HG03565 (cell line): ENCODE results near the gene STT3A.
"Not testable (repeated sequence)": the region's sequence is repeated elsewhere in the genome, so short reads cannot be mapped to it uniquely, and the experiment has no call there.

Source experiments
- ATAC-seq: cut with Tn5 transposase; IDR thresholded peaks from one replicate; pipeline ENCODE4 v1.9.1; 2021; ENCODE audit warnings: mild to moderate bottlenecking, moderate library complexity; ENCODE audit not compliant: unreplicated experiment

The STT3A gene

GRCh38 chr11:125592305-125593113 is at the start of gene STT3A:
Gene STT3A, plus strand, starts transcription at chr11:125592852. Its CDS starts 3,064 bp downstream, at chr11:125595916.
- peak; percentile 96 for ATAC-seq

GRCh38 chr11:125550780-125551179 is 41.9 kb upstream of the STT3A start:
- no peak for ATAC-seq

- no peak for ATAC-seq
Observed at GRCh38 chr11:125551835-125552342, 40.8 kb upstream of the STT3A start.

DNA sequence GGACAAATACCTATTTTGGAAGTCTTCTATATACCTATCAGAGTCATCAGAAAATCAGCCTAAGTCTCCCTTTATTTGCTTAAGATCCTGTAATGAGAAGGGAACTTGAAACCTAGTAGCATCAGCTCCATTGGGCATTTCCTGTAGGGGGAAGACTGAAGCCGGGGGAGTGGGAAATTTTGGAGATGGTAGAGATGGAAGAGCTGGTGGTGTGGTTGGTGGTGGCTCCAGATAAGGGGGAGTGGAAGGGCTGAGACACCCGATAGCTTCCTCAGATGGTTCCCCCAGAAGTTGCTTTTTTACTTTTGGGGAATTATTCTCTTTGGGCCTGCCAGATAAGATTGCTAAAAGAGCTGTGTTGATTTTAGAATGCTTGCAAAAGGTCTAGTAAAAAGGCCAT is 39.7 kb upstream of the STT3A start:
- no peak for ATAC-seq

GRCh38 chr11:125553357-125553756 is 39.3 kb upstream of the STT3A start:
- ATAC-seq, result no peak

GRCh38 chr11:125554038-125554437 is 38.6 kb upstream of the STT3A start:
- no peak for ATAC-seq

- no peak for ATAC-seq
Observed at GRCh38 chr11:125559888-125560287, 32.8 kb upstream of the STT3A start.

DNA sequence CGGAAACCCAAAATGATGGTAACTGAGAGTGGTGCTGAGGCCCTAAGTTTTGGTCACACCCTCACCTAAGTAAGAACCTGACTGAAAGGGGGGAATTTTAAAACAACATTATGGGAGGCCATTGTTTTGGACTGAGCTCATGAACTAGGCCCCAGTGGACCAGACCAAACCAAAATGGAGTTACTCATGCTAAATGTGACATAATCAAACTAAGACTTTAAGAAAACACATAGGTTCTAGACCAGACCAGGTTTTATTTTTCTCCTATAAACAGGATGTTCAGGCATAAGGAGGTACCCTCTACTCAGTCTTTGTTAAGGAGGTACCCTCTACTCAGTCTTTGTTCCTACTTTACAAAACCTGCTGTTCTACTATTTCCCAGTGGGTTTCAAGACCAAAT is 30.7 kb upstream of the STT3A start:
- no peak for ATAC-seq

GRCh38 chr11:125562430-125562829 is 30.2 kb upstream of the STT3A start:
- no peak for ATAC-seq

- no peak for ATAC-seq
Observed at GRCh38 chr11:125564357-125564756, 28.3 kb upstream of the STT3A start.

- no peak for ATAC-seq
Observed at GRCh38 chr11:125566235-125566634, 26.4 kb upstream of the STT3A start.

GRCh38 chr11:125568970-125569914 is 23.4 kb upstream of the STT3A start, which contains the start of gene EI24:
Gene EI24, plus strand, starts transcription at chr11:125569477. Its CDS starts 3,051 bp downstream, at chr11:125572528.
- ATAC-seq, result peak; percentile 93

DNA sequence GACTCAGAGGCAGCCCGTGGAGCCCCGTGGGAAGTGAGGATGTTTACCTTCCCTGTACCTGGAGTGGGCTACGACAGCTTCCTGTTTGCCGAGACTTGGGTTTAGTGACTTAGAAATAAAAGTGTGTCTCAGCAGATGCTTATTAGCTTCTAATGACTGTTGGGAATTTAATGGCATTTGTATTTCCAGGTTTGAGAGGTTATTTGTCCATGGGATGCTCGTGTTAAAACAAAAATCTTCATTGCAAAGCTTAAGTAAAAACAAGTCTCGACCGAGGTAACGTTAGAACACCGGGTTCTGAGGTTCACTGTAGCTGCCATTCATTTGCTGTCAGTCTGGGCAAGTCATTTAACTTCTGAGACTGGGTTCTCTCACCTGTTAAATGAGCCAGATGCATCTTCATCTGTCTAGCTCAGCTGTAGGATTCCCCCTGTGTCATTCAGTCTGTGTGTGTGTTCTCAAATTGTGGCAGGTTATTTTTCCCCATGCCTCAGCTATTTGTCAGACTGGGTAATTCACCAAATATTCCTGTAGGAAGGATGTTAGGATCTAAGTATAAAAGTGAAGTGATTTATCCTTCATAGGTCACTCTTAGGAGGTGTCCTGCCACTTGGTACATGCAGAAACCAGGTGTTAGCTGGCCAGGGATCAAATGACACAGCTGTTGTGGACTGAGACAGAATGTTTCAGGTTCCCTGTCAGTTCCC is 22.6 kb upstream of the STT3A start:
- no peak for ATAC-seq

- no peak for ATAC-seq
Observed at GRCh38 chr11:125570952-125571351, 21.7 kb upstream of the STT3A start.

DNA sequence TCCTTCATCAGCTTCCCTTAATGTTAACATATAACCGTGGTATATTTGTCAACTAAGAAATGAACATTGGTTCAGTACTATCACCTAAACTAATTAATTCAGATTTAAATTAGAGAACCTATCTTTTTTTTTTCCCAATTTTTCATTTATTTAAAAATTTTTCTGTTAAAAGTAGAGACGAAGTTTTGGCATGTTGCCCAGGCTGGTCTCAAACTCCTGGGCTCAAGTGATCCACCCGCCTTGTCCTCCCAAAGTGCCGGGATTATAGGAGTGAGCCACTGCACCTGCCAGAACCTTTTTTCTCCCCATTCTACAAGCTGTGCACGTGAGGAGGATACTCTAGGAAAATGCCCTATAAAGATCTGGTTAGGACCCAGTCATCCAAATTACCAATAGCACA is 19.7 kb upstream of the STT3A start:
- no peak for ATAC-seq

GRCh38 chr11:125577181-125577580 is 15.5 kb upstream of the STT3A start:
- not testable (repeated sequence) for ATAC-seq

- no peak for ATAC-seq
Observed at GRCh38 chr11:125578783-125579182, 13.9 kb upstream of the STT3A start.

DNA sequence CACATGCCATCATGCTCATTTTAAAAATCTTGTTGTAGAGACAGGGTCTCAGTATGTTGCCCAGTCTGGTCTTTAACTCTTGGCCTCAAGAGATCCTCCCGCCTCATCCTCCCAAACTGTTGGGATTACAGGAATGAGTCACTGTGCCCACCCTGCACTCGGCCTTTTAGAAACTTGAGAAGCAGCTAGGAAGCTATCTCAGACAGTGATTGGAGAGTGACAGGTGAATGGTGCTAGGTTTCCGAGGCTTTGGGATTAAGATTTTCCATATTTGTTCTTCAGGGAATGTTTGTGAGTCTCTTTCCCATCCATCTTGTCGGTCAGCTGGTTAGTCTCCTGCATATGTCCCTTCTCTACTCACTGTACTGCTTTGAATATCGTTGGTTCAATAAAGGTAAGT is 12.8 kb upstream of the STT3A start:
- no peak for ATAC-seq

DNA sequence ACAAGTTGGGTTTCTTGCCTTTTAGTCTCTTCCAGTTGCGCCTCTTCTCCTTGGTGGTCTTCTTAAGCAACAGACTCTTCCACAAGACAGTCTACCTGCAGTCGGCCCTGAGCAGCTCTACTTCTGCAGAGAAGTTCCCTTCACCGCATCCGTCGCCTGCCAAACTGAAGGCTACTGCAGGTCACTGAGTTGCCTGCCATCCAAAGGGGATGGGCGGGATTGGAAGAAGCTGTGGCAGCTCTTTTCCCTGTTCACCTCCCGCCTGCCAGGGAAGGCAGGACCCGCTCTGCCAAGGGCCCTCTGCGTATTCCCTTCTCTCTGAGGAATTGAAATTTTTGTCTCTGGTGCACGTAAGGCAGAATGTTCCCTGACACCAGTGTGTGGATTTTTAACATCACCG is 9.2 kb upstream of the STT3A start:
- no peak for ATAC-seq

DNA sequence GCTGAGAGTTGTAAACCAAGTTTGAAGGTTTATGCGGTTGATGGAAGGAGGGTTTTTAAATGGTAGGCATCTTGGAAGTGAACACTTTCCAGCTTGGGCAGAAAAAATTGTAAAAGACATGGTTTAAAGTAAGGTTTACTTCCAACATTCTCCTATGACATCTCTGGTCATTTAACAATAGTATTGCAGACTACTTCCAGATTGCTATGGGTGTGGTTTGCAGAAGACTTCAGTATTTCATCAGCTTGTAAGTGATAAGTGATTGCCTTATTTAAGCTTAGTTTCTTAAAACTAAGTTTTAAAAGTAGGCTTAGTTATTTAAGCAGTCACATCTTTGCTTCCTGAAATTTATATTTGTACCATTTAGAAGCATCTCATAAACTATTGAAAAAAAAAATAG is 7.2 kb upstream of the STT3A start:
- ATAC-seq, result no peak

GRCh38 chr11:125586623-125587022 is 6.0 kb upstream of the STT3A start:
- ATAC-seq, result no peak
